Fibroblast of pulmonary artery (primary cell): Measurements from ENCODE around the gene PMFBP1.

Experiments used
- DNase-seq: peaks from one replicate; pipeline ENCODE4 v3.0.0-alpha.2; 2010; ENCODE audit warnings: low read depth
- H3K4me3 ChIP-seq: replicated peaks from 2 replicates; pipeline ENCODE4 v1.5.1; 2011; ENCODE audit warnings: low read depth, mild to moderate bottlenecking, control low read depth, low read length, moderate library complexity
- TF ChIP-seq, protein P1 (sequence below): IDR thresholded peaks from 2 replicates; pipeline ENCODE4 v1.5.1; 2011; ENCODE audit warnings: mild to moderate bottlenecking, control low read depth, low read length, inconsistent platforms; ENCODE audit errors: missing control alignments

Gene PMFBP1

GRCh38 chr16:72099377-72099818 is 72.6 kb downstream of the PMFBP1 start:
- TF ChIP-seq, protein P1, sequence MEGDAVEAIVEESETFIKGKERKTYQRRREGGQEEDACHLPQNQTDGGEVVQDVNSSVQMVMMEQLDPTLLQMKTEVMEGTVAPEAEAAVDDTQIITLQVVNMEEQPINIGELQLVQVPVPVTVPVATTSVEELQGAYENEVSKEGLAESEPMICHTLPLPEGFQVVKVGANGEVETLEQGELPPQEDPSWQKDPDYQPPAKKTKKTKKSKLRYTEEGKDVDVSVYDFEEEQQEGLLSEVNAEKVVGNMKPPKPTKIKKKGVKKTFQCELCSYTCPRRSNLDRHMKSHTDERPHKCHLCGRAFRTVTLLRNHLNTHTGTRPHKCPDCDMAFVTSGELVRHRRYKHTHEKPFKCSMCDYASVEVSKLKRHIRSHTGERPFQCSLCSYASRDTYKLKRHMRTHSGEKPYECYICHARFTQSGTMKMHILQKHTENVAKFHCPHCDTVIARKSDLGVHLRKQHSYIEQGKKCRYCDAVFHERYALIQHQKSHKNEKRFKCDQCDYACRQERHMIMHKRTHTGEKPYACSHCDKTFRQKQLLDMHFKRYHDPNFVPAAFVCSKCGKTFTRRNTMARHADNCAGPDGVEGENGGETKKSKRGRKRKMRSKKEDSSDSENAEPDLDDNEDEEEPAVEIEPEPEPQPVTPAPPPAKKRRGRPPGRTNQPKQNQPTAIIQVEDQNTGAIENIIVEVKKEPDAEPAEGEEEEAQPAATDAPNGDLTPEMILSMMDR = peak; percentile 59
- DNase-seq = peak; percentile 72
- no peak overlapping the region for H3K4me3 ChIP-seq

- no peak for DNase-seq
- TF ChIP-seq, protein P1 = no peak
- no peak overlapping the region for H3K4me3 ChIP-seq
Measured at GRCh38 chr16:72098936-72099335, 73.0 kb downstream of the PMFBP1 start.

GRCh38 chr16:72094266-72094610 is 77.7 kb downstream of the PMFBP1 start:
- TF ChIP-seq, protein P1 = no peak
- DNase-seq = no peak
- H3K4me3 ChIP-seq = peak overlapping the region; percentile 99

DNA sequence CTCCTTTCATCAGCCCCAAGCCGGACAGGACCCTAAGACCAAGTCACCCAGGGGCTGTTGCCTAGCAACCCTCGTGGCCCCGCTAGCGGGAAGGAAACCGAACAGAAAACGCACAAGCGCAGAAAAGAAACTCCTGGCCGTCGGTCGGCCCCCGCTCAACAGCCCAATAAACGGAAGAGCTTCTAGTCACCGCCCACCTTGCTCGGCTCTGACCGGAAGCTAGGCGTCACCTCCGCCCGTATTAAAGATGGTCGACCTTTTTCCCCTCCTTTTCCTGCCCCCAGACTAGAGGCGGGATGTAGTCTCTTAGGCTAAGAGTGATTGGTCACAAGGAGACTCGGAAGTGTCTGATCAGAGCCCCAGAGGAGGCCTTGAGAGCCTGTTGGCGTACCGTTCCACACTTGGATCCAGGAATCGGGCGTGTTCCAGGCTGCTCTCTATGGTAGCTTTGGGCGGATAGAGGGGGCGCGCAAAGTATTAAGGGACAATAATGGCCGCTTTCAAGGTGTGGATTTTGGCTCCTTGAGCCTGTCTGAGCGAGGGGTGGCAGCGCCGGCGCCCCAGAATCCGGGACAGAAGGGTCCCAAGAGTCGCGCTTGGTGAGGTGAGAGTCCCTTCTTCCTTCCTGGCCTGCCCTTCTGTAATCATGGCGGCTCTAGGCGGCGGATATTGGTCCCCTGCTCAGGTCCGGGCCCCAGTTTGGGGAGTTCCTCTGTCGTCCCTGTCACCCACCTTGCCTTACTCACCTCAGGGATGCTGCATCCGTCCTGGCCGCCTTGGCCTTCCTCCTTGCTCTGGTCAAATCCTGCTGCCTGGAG is 78.3 kb downstream of the PMFBP1 start, which contains the start of the genes DHX38 and TXNL4B:
Gene DHX38, plus strand, starts transcription at position 400 of the 818 bp plus-strand sequence. CDS start 2,311 bp downstream, outside the sequence.
Gene TXNL4B, minus strand, starts transcription at position 173 of the 818 bp plus-strand sequence. CDS start 2,871 bp downstream, outside the sequence.
- peak within 1 kb of the TSS; percentile 99 for H3K4me3 ChIP-seq
- TF ChIP-seq, protein P1 = no peak
- DNase-seq = peak; percentile 99

DNA sequence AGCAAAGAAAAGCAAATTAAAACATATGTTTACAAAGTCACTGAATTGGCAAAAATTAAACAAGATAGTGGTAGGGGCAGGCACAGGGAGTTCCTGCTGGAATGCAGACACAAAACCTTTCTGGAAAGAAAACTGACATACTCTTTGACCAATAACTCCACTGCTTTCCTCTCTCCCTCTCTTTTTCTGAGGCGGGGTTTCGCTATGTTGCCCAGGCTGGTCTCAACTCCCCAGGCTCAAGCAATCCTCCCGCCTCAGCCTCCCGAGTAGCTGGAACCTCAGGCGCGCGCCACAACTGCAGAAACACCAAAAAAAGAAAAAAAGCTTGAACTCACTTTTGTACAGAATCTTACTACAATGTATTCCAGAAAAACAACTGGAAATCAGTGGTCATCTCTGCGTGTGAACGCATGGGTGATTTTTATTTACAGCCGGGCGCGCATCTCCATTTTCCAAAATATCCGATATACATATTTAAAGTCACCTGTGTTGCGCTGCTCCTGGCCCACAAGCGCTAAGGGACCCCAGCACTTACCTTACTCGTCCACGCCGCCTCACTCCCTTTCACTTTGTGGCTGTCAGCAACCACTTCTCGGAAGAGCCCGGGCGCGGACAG is 79.0 kb downstream of the PMFBP1 start:
- peak; percentile 83 for DNase-seq
- peak overlapping the region; percentile 99 for H3K4me3 ChIP-seq
- TF ChIP-seq, protein P1 = no peak

DNA sequence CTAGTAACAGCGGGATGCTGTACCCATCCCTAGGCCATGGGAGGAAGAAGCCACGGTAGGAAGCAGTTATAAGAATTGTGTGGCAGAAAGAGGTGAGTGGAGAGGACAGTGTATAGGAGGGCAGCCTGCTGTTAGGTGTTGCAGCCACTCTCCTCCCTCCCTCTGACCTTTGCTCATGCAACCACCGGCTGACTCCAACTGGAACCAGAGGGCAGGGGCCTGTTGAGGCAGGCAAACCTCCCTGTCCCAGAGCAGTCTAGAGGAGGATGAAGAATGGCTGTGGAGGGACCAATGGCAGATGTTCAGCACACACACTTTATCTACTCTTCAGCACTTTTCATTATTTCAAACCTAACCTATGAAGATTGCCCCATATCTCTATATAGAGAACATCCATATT is 80.7 kb downstream of the PMFBP1 start:
- TF ChIP-seq, protein P1 = no peak
- no peak overlapping the region for H3K4me3 ChIP-seq
- DNase-seq = no peak
